HG03280 (cell line): ENCODE measurements around the gene ZNF710.

ENCODE experiments used
- ATAC-seq: cut with Tn5 transposase; IDR thresholded peaks from one replicate; pipeline ENCODE4 v1.9.1; 2021; ENCODE audit warnings: mild to moderate bottlenecking, moderate library complexity; ENCODE audit not compliant: unreplicated experiment

ZNF710 gene

GRCh38 chr15:90076716-90077115, 75.6 kb downstream of the ZNF710 start:
- no peak for ATAC-seq

- ATAC-seq, result no peak
Observed at GRCh38 chr15:90078965-90079364, 77.8 kb downstream of the ZNF710 start.

GRCh38 chr15:90079619-90080457, 78.7 kb downstream of the ZNF710 start:
- no peak for ATAC-seq

- no peak for ATAC-seq
Observed at GRCh38 chr15:90080458-90080755, 79.3 kb downstream of the ZNF710 start.

- no peak for ATAC-seq
Observed at GRCh38 chr15:90080818-90081393, 79.8 kb downstream of the ZNF710 start.

GRCh38 chr15:90082140-90082715, 81.1 kb downstream of the ZNF710 start:
- ATAC-seq, result no peak

- ATAC-seq, result no peak
Observed at GRCh38 chr15:90083419-90083818, 82.3 kb downstream of the ZNF710 start.

GRCh38 chr15:90083954-90084607, 83.0 kb downstream of the ZNF710 start:
- ATAC-seq, result no peak

- ATAC-seq, result no peak
Observed at GRCh38 chr15:90084876-90085423, 83.8 kb downstream of the ZNF710 start.

- ATAC-seq, result no peak
Observed at GRCh38 chr15:90085565-90085964, 84.4 kb downstream of the ZNF710 start.

GRCh38 chr15:90086868-90087268, 85.7 kb downstream of the ZNF710 start:
- no peak for ATAC-seq

GRCh38 chr15:90087454-90088154, 86.5 kb downstream of the ZNF710 start:
- no peak for ATAC-seq

GRCh38 chr15:90090226-90090848, 89.2 kb downstream of the ZNF710 start:
- no peak for ATAC-seq

- no peak for ATAC-seq
Observed at GRCh38 chr15:90091156-90091931, 90.2 kb downstream of the ZNF710 start.

GRCh38 chr15:90095521-90095959, 94.4 kb downstream of the ZNF710 start:
- no peak for ATAC-seq

- peak; percentile 49 for ATAC-seq
Observed at GRCh38 chr15:90097475-90097874, 96.4 kb downstream of the ZNF710 start.

GRCh38 chr15:90099072-90099867, 98.1 kb downstream of the ZNF710 start:
- ATAC-seq, result no peak

GRCh38 chr15:90099868-90100831, 99.0 kb downstream of the ZNF710 start:
- no peak for ATAC-seq
